ENCODE measurements around the gene PDE4D. TPM values are rescaled to one million over a fixed set of nuclear protein-coding genes. Genes with fewer than 3 reads are reported as not detected.

Gene PDE4D
- total RNA-seq, 2 experiments from 2014 or later, result 0.50 to 0.51 TPM

DNA sequence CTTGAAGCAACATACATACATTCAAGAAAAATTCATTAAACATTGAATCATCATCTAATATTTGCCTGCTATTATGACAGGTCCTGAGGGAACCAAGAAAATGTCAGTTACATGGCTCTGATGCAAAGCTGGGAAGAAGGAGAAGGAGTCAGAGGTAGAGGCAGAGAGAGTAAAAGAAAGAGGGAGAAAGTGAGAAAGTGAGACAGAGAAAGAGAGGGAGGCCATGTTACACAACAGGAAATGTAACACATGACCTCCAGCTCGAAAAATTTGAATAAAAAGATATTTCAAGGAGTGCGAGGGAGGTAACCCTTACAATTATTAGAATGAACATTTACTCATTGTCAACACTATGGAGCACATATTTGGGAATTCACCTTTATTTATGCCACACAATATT is 189.7 kb downstream of the PDE4D start:
- ChIA-PET POLR2A (interaction anchor here (0.6 to 0.7 kb wide), 2 partner anchors 27 to 171 kb away, joined by 3 read pairs; no protein-coding TSS in a partner anchor), CTCF (ENCODE audit: unreplicated experiment) (no interaction called here)
- TF ChIP-seq CTCF (conservative IDR thresholded peaks at IDR 0.05; ENCODE audit: low read length) (no peak), EZH2phosphoT487 (IDR thresholded peaks at IDR 0.05; ENCODE audit: borderline replicate concordance, low read depth, low read length) (no peak)

GRCh38 chr5:59698207-59699178 is 195.0 kb downstream of the PDE4D start:
- BruUV-seq (replicated peaks), result no TSS peak
- ChIA-PET CTCF (ENCODE audit: unreplicated experiment) (no interaction called here), POLR2A (interaction anchor here (0.5 kb wide), 1 partner anchor 17 kb away, joined by 3 read pairs; no protein-coding TSS in a partner anchor)
- no peaks in the 10 kb centered on the region for H4K20me1 ChIP-seq (ENCODE audit: insufficient read depth, low read length)
- no peaks in the 10 kb centered on the region for H3K79me2 ChIP-seq (ENCODE audit: insufficient read depth, low read depth, low read length)
- no peak for DNase-seq (ENCODE audit: low spot score)
- no peak overlapping the region for H3K27ac ChIP-seq (ENCODE audit: low read depth, low read length, poor library complexity, severe bottlenecking)
- intact Hi-C loops (cut with micrococcal nuclease; ENCODE audit: unreplicated experiment), result no loop called here
- no peak overlapping the region for H3K4me2 ChIP-seq (ENCODE audit: low read length)
- TF ChIP-seq CTCF (conservative IDR thresholded peaks at IDR 0.05; ENCODE audit: low read length) (no peak), EZH2phosphoT487 (IDR thresholded peaks at IDR 0.05; ENCODE audit: borderline replicate concordance, low read depth, low read length) (no peak)
- H2AFZ ChIP-seq (ENCODE audit: low read length), result no peak overlapping the region
- H3K4me3 ChIP-seq (ENCODE audit: low read depth, low read length, poor library complexity, severe bottlenecking), result no peak overlapping the region
- no peaks in the 10 kb centered on the region for H3K36me3 ChIP-seq (ENCODE audit: insufficient read depth, low read length)
- H3K9me3 ChIP-seq (ENCODE audit: low read length), result no peaks in the 10 kb centered on the region
- H3K4me1 ChIP-seq (ENCODE audit: insufficient read depth, low read length, poor library complexity, severe bottlenecking), result no peaks in the 10 kb centered on the region
- no peaks in the 10 kb centered on the region for H3K9me2 ChIP-seq (ENCODE audit: insufficient read depth, low read length)

More for the DNA sequence above, 189.7 kb downstream of the PDE4D start:
- H3K4me2 ChIP-seq (ENCODE audit: low read length), result no peak overlapping the region
- no peaks in the 10 kb centered on the region for H4K20me1 ChIP-seq (ENCODE audit: insufficient read depth, low read length)
- no peaks in the 10 kb centered on the region for H3K4me1 ChIP-seq (ENCODE audit: insufficient read depth, low read length, poor library complexity, severe bottlenecking)
- H2AFZ ChIP-seq (ENCODE audit: low read length), result no peak overlapping the region
- no peaks in the 10 kb centered on the region for H3K9me2 ChIP-seq (ENCODE audit: insufficient read depth, low read length)
- H3K36me3 ChIP-seq (ENCODE audit: insufficient read depth, low read length), result no peaks in the 10 kb centered on the region
- H3K9me3 ChIP-seq (ENCODE audit: low read length), result no peaks in the 10 kb centered on the region
- intact Hi-C loops (cut with micrococcal nuclease; ENCODE audit: unreplicated experiment), result no loop called here
- H3K79me2 ChIP-seq (ENCODE audit: insufficient read depth, low read depth, low read length), result no peaks in the 10 kb centered on the region
- DNase-seq (ENCODE audit: low spot score), result no peak
- no TSS peak for BruUV-seq (replicated peaks)
- H3K27ac ChIP-seq (ENCODE audit: low read depth, low read length, poor library complexity, severe bottlenecking), result no peak overlapping the region
- no peak overlapping the region for H3K4me3 ChIP-seq (ENCODE audit: low read depth, low read length, poor library complexity, severe bottlenecking)

DNA sequence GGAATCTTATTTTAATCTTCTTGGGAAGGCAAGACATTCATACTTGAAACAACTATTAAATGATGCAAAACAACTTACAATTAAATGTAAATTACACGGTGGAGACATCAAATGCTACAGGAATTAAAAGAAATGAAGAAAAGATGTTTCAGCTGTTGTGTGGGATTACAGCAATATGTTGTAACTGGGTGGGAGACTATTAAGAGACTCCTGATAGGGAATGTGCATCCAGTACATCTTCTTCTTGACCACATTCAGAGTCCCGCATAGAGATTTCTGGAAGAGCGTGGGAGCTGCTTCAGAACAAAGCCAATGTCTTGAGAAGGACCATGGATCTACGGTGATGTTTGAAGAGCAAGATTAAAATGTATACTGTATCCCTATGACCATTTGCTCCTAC is 199.1 kb downstream of the PDE4D start:
- no peaks in the 10 kb centered on the region for H3K9me2 ChIP-seq (ENCODE audit: insufficient read depth, low read length)
- no peak overlapping the region for H3K4me3 ChIP-seq (ENCODE audit: low read depth, low read length, poor library complexity, severe bottlenecking)
- ChIA-PET POLR2A (no interaction called here), CTCF (ENCODE audit: unreplicated experiment) (no interaction called here)
- no peaks in the 10 kb centered on the region for H4K20me1 ChIP-seq (ENCODE audit: insufficient read depth, low read length)
- H2AFZ ChIP-seq (ENCODE audit: low read length), result no peak overlapping the region
- no peaks in the 10 kb centered on the region for H3K36me3 ChIP-seq (ENCODE audit: insufficient read depth, low read length)
- TF ChIP-seq CTCF (conservative IDR thresholded peaks at IDR 0.05; ENCODE audit: low read length) (no peak), EZH2phosphoT487 (IDR thresholded peaks at IDR 0.05; ENCODE audit: borderline replicate concordance, low read depth, low read length) (no peak)
- H3K9me3 ChIP-seq (ENCODE audit: low read length), result no peaks in the 10 kb centered on the region
- intact Hi-C loops (cut with micrococcal nuclease; ENCODE audit: unreplicated experiment), result no loop called here
- no peak overlapping the region for H3K4me2 ChIP-seq (ENCODE audit: low read length)
- no peak overlapping the region for H3K27ac ChIP-seq (ENCODE audit: low read depth, low read length, poor library complexity, severe bottlenecking)
- no TSS peak for BruUV-seq (replicated peaks)
- no peaks in the 10 kb centered on the region for H3K79me2 ChIP-seq (ENCODE audit: insufficient read depth, low read depth, low read length)
- DNase-seq (ENCODE audit: low spot score), result no peak
- H3K4me1 ChIP-seq (ENCODE audit: insufficient read depth, low read length, poor library complexity, severe bottlenecking), result no peaks in the 10 kb centered on the region
